ENCODE measurements around the gene RBBP8NL. TPM values are rescaled to one million over a fixed set of nuclear protein-coding genes. Genes with fewer than 3 reads are reported as not detected.

Gene RBBP8NL
- total RNA-seq, 4 donors from 2014 or later, result 1.1 to 6.0 (median 4.6) TPM

DNA sequence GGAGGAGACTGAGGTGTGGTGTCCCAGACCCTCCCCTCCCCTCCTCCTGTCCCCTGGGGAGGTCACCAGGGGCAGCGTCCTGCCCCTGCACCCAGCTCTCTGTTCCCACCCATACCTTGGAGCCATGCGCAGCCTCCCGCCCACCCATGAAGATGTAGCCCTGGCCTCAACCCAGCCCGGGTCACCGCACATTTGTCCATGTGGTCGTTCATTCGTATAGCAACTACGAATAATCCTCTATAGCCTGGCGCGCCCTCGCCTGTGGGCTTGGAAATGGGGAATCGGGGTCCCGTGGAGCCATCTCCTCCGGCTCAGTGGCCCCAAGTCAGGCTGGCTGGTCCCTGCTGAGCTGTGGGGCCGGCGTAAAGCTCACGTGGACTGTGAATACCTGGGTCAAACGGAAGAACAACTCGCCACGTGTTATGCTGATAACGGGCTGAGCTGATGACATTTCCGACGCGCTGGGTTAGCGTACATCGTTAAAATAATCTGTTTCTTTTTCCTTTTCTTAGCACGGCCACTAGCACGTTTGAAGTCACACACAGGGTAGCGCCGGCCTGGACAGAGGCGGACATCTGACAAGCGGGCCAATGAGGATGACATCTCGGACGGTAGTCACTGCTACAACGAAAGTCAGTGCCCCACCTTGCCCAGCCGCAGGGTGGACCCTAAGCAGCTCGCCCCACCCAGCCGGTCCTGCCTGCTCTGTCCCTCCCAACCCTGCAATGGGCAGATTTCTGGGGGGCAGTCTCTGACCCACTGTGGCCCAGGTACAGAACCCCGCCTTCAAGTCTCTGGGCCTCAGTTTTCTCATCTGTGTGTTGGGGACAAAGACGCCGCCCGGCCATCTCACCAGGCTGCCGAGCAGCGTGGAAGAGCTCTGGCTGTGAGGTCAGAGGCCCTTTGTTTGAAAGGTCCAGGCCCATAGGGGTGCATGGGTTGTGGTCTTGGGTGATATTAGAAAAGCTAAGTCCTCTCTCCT lies 19.8 kb upstream of the RBBP8NL start:
- H3K9me3 ChIP-seq, result no peaks in the 10 kb centered on the region
- DNase-seq, result no peak
- WGBS, 2 donors, result 87 to 89% methylated on average over 32 to 43 of the region's 44 CpGs
- intact Hi-C loops (cut with DNase I), result no loop called here
- H3K4me1 ChIP-seq, result peaks cover 3 to 5% of the 10 kb centered on the region in 2 donors
- TF ChIP-seq, protein P1, sequence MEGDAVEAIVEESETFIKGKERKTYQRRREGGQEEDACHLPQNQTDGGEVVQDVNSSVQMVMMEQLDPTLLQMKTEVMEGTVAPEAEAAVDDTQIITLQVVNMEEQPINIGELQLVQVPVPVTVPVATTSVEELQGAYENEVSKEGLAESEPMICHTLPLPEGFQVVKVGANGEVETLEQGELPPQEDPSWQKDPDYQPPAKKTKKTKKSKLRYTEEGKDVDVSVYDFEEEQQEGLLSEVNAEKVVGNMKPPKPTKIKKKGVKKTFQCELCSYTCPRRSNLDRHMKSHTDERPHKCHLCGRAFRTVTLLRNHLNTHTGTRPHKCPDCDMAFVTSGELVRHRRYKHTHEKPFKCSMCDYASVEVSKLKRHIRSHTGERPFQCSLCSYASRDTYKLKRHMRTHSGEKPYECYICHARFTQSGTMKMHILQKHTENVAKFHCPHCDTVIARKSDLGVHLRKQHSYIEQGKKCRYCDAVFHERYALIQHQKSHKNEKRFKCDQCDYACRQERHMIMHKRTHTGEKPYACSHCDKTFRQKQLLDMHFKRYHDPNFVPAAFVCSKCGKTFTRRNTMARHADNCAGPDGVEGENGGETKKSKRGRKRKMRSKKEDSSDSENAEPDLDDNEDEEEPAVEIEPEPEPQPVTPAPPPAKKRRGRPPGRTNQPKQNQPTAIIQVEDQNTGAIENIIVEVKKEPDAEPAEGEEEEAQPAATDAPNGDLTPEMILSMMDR (IDR thresholded peaks at IDR 0.05), result no peak
- no peak for TF ChIP-seq POLR2A (IDR thresholded peaks at IDR 0.05)
- H3K36me3 ChIP-seq, result no peaks in the 10 kb centered on the region
- no peak overlapping the region for H3K27ac ChIP-seq
- H3K4me3 ChIP-seq (replicated peaks in 1 of 3), result no peak overlapping the region
- no peaks in the 10 kb centered on the region for H3K27me3 ChIP-seq

DNA sequence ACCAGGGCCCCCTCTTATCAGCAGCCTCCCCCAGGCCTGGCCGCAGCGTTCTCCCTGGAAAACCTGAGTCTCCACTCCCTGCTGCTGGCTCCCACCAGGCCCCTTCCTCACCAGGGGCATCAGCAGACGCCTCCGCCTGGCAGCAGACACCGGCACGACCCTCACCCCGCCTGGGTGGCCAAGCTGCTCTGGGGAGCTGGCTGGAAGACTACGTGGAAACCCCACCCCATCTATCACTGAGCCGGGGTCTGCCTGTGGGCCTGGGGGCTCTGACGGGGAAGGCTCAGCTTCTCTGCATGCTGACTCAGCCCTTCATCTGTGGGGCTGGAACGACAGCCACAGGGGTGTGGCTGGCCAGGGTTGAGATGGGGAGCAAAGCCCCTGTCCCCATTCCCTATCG lies 19.1 kb upstream of the RBBP8NL start:
- H3K27me3 ChIP-seq, result no peaks in the 10 kb centered on the region
- H3K36me3 ChIP-seq, result no peaks in the 10 kb centered on the region
- TF ChIP-seq POLR2A (IDR thresholded peaks at IDR 0.05), result no peak
- TF ChIP-seq, protein P1 (IDR thresholded peaks at IDR 0.05), result no peak
- DNase-seq, result no peak
- H3K4me1 ChIP-seq, result peaks cover 3 to 5% of the 10 kb centered on the region in 2 donors
- 73 to 75% methylated on average over 2 to 12 of the region's 12 CpGs for WGBS, 2 donors
- no peak overlapping the region for H3K4me3 ChIP-seq (replicated peaks in 1 of 3)
- H3K9me3 ChIP-seq, result no peaks in the 10 kb centered on the region
- intact Hi-C loops (cut with DNase I), result no loop called here
- H3K27ac ChIP-seq, result no peak overlapping the region

- H3K4me1 ChIP-seq, result peaks cover 3 to 5% of the 10 kb centered on the region in 2 donors
- intact Hi-C loops (cut with DNase I), result no loop called here
- TF ChIP-seq, protein P1 (IDR thresholded peaks at IDR 0.05), result no peak
- TF ChIP-seq POLR2A (IDR thresholded peaks at IDR 0.05), result no peak
- H3K27ac ChIP-seq, result no peak overlapping the region
- no peaks in the 10 kb centered on the region for H3K27me3 ChIP-seq
- H3K9me3 ChIP-seq, result no peaks in the 10 kb centered on the region
- no peak overlapping the region for H3K4me3 ChIP-seq (replicated peaks in 1 of 3)
- 81 to 88% methylated on average over 9 to 18 of the region's 36 CpGs for WGBS, 2 donors
- DNase-seq, result no peak
- H3K36me3 ChIP-seq, result no peaks in the 10 kb centered on the region
These were observed 18.4 kb upstream of the RBBP8NL start for GRCh38 chr20:62445553-62446340.

DNA sequence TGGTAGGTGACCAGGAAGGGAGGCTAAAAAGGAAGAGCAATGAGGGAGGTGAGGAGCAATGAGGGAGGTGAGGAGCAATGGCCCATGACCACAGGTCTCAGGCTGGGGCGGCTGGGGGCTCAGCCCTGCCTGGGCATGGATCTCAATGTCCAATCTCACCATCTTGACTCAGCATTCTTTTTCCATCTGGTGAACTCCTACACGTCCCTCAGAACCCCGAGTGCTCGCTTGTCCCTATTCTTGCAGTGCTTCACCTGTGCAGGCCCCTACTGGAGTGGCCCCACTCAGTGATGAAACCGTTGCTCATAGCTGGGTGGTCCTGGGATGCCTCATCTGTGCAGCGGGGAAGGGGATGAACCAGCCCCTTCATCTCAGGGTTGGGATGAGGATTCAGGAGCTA lies 16.9 kb upstream of the RBBP8NL start:
- Histone ChIP-seq H3K27ac (no peak overlapping the region), H3K27me3 (no peaks in the 10 kb centered on the region), H3K9me3 (no peaks in the 10 kb centered on the region), H3K4me3 (replicated peaks in 1 of 3) (no peak overlapping the region), H3K36me3 (no peaks in the 10 kb centered on the region), H3K4me1 (peaks cover 0 to 5% of the 10 kb centered on the region in 2 donors)
- intact Hi-C loops (cut with DNase I), result no loop called here
- TF ChIP-seq, protein P1 (IDR thresholded peaks at IDR 0.05), result no peak
- no peak for TF ChIP-seq POLR2A (IDR thresholded peaks at IDR 0.05)
- 86 to 90% methylated on average over 5 to 6 of the region's 6 CpGs for WGBS, 2 donors
- no peak for DNase-seq
